Stimulated activated CD8-positive, alpha-beta memory T cell treated with anti-CD3 and anti-CD28 coated beads, Interleukin-2, amount 100 ng/mL, for 1 hour (primary cell): Measurements from ENCODE around the gene REM2.
"Not testable (repeated sequence)": the region's sequence is repeated elsewhere in the genome, so short reads cannot be mapped to it uniquely, and the experiment has no call there.

Source experiments
- DNase-seq, 2 donors: peaks; one replicate each; pipeline ENCODE4 v3.0.0-alpha.2; 2020; ENCODE audit warnings: low read depth in 2 of 2

REM2 gene

GRCh38 chr14:22848351-22849164, 34.5 kb upstream of the REM2 start:
- DNase-seq, result no peak

GRCh38 chr14:22849212-22849819, 33.7 kb upstream of the REM2 start:
- DNase-seq, result no peak

- no peak for DNase-seq
Measured at GRCh38 chr14:22850944-22851764, 31.9 kb upstream of the REM2 start.

- not testable (repeated sequence) for DNase-seq
Measured at GRCh38 chr14:22852178-22852577, 30.8 kb upstream of the REM2 start.

- DNase-seq, result no peak
Measured at GRCh38 chr14:22852599-22852939, 30.5 kb upstream of the REM2 start.

- DNase-seq, result peak; percentile 86
Measured at GRCh38 chr14:22852940-22853767, 29.9 kb upstream of the REM2 start.

- not testable (repeated sequence) for DNase-seq
Measured at GRCh38 chr14:22854296-22854695, 28.7 kb upstream of the REM2 start.

- DNase-seq, result no peak
Measured at GRCh38 chr14:22854963-22855724, 27.9 kb upstream of the REM2 start.

- no peak for DNase-seq
Measured at GRCh38 chr14:22856428-22856827, 26.6 kb upstream of the REM2 start.

- not testable (repeated sequence) for DNase-seq
Measured at GRCh38 chr14:22860377-22860776, 22.6 kb upstream of the REM2 start.

- no peak for DNase-seq
Measured at GRCh38 chr14:22861651-22862050, 21.4 kb upstream of the REM2 start.

GRCh38 chr14:22864979-22865378, 18.0 kb upstream of the REM2 start:
- DNase-seq, result no peak

GRCh38 chr14:22865424-22866405, 17.3 kb upstream of the REM2 start:
- DNase-seq, result no peak

- DNase-seq, result no peak
Measured at GRCh38 chr14:22866874-22867273, 16.1 kb upstream of the REM2 start.

- no peak for DNase-seq
Measured at GRCh38 chr14:22870811-22871223, 12.2 kb upstream of the REM2 start.

GRCh38 chr14:22871224-22872032, 11.6 kb upstream of the REM2 start, which contains the start of gene LRP10:
Gene LRP10 (plus strand): TSS chr14:22871740. CDS start chr14:22872304, 564 bp downstream.
- DNase-seq, result peak; percentile 44 to 64

- DNase-seq, result peak; percentile 35 to 52
Measured at GRCh38 chr14:22872033-22872832, 10.8 kb upstream of the REM2 start.
